ENCODE measurements around the gene NHERF2. TPM values are rescaled to one million over a fixed set of nuclear protein-coding genes. Genes with fewer than 3 reads are reported as not detected.

NHERF2 gene
- total RNA-seq, 4 donors from 2014 or later: 13.8 to 36.5 (median 21.8) TPM

DNA sequence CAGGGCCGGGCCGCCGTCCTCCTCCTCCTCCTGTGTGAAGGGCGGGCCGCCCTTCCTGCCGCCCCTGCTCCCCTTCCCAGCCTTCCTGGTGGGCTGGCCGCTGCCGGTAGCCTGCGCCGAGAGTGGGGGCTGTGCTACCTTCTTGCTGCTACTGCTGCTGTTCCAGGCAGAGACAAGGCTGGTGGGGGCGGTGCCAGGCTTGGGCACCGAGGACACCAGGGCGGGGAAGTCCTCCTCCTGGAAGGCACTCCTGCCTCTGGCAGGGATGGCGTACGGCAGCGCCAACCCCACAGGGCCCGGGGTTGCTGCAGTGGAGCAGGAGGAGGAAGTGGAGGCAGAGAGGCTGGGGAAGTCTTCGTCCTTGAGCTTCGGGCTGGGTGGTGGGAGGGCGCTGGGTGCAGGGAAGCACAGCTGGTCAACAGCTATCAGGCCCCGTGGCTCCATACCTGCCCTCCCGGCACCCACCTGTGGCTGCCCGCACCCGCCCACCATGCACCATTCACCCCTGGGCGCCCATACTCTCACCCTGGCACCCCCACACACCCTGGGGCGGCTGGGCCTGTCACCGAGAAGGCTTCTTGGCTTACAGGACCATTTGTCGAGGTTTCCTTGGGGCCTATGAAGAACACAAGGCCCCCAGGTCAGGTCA, 26.7 kb upstream of the NHERF2 start:
- 79% methylated on average over 12 of the region's 28 CpGs for WGBS
- no peak for DNase-seq (ENCODE audit: low spot score in 2 of 2)
- H3K27me3 ChIP-seq: no peaks in the 10 kb centered on the region
- no peak overlapping the region for H3K4me3 ChIP-seq
- peaks cover 32% of the 10 kb centered on the region for H3K4me1 ChIP-seq
- no peak overlapping the region for H3K27ac ChIP-seq
- H3K36me3 ChIP-seq: peaks cover 67% of the 10 kb centered on the region
- TF ChIP-seq POLR2A (IDR thresholded peaks at IDR 0.05): no peak
- TF ChIP-seq POLR2AphosphoS5 (IDR thresholded peaks at IDR 0.05): no peak
- no peak for TF ChIP-seq EP300 (IDR thresholded peaks at IDR 0.05)
- TF ChIP-seq, protein P1, sequence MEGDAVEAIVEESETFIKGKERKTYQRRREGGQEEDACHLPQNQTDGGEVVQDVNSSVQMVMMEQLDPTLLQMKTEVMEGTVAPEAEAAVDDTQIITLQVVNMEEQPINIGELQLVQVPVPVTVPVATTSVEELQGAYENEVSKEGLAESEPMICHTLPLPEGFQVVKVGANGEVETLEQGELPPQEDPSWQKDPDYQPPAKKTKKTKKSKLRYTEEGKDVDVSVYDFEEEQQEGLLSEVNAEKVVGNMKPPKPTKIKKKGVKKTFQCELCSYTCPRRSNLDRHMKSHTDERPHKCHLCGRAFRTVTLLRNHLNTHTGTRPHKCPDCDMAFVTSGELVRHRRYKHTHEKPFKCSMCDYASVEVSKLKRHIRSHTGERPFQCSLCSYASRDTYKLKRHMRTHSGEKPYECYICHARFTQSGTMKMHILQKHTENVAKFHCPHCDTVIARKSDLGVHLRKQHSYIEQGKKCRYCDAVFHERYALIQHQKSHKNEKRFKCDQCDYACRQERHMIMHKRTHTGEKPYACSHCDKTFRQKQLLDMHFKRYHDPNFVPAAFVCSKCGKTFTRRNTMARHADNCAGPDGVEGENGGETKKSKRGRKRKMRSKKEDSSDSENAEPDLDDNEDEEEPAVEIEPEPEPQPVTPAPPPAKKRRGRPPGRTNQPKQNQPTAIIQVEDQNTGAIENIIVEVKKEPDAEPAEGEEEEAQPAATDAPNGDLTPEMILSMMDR (IDR thresholded peaks at IDR 0.05): no peak
- no peaks in the 10 kb centered on the region for H3K9me3 ChIP-seq

DNA sequence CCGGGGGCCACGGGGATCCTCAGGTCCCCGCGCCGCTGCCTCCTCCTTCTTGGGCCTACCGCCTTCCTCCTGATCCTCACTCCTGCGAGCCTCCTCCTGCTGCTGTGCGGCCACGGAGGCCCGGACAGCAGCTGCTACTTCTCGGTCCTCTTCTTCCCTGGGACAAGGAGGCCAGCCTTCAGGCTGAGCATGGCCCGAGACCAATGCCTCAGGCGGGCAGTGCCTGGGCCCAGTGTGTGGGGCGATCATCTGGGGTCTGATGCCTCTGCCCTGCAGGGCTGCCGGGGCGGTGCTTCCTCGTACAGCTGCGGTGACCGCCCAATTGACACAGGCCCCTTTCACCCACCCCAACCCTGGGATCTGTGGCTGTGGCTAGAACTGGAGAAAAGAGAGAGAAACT, 25.7 kb upstream of the NHERF2 start:
- no peak overlapping the region for H3K27ac ChIP-seq
- H3K4me3 ChIP-seq: no peak overlapping the region
- WGBS: 93% methylated on average over 6 of the region's 19 CpGs
- no peaks in the 10 kb centered on the region for H3K27me3 ChIP-seq
- H3K4me1 ChIP-seq: peaks cover 42% of the 10 kb centered on the region
- H3K36me3 ChIP-seq: peaks cover 67% of the 10 kb centered on the region
- H3K9me3 ChIP-seq: no peaks in the 10 kb centered on the region
- no peak for DNase-seq (ENCODE audit: low spot score in 2 of 2)
- no peak for TF ChIP-seq EP300 (IDR thresholded peaks at IDR 0.05)
- TF ChIP-seq, protein P1 (IDR thresholded peaks at IDR 0.05): no peak

DNA sequence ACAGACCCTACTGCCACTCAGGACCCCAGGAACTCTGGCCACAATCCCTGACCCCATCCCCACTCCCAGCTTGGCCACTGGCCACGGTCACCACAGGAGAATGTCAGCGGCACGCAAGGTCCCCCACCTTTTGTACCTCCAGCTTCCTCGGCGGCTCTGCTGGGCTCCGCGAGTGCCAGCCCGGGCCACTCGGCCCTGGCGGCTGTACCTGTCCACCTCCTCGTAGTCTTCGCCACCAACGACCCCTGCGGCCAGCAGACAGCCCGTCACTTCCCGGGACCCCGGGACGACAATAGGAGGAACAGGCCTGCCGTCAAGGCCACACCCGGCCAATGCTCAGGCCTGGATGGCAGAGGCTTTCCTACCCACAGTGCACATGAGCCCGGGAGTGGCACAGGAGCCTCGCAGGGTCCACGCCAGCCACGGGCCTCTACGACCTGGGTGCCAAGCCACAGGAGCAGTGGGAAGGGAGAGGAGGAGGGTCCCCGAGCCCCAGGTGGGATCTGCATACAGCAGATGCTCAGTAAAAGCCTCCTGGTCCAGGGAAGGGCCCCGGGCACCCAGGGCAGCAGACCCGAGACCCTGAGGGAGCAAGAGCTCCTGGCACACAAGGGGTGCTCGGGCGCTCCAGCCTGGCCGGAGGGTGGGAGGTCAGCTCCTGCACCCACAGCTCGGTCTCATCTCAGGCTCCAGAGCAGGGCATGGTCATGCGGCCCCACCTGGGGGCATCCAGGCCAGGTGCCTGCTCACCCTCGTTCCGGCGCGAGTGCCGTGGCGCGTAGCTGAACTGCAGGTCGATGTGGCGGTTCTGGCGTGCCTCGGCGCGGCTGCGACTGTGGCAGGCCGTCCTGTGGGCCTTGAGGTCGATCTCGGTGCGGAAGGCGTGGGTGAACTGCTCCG, 25.0 kb upstream of the NHERF2 start:
- no peaks in the 10 kb centered on the region for H3K27me3 ChIP-seq
- no peak for DNase-seq (ENCODE audit: low spot score in 2 of 2)
- H3K36me3 ChIP-seq: peaks cover 67% of the 10 kb centered on the region
- WGBS: 93% methylated on average over 33 of the region's 53 CpGs
- H3K4me3 ChIP-seq: no peak overlapping the region
- H3K4me1 ChIP-seq: peaks cover 49% of the 10 kb centered on the region
- TF ChIP-seq, protein P1 (IDR thresholded peaks at IDR 0.05): no peak
- TF ChIP-seq POLR2A (IDR thresholded peaks at IDR 0.05): no peak
- H3K27ac ChIP-seq: no peak overlapping the region
- H3K9me3 ChIP-seq: no peaks in the 10 kb centered on the region

DNA sequence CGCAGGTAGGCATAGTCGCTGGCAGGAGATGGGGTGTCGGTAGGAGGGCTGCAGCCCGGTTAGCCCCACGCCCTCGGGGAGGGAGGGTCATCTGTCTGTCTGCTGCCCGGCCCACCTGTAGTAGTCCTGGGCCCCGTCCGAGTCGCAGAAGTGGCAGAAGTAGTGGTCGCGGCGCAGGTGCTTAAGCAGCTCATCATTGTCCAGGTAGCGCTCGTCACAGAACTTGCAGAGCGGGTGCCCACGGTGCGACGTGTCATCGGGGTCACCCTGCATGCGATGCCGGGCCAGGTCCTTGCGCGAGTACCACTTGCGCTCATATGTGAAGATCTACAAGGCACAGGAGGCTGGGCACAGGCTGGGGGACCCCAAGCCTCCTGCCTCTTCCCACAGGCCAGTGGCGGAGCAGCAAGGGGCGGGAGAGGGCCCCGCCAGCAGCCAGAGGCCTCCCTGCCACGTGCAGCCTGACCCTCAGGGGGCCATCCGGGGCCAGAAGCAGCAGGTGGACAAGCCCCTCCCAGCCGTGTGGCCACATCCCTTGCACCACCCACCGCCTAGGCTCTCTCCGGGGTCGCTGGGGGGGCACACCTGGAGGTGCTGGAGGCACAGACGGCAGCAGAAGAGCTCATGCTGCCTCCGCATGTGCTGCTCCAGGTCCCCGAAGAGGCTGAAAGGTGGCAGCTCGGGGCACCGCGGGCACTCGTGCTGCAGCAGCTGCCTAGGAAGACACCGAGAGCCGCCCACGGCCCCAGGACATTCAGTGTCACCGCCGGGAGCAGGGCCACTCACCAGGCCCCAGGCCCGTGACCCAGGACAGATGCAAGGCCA, 24.1 kb upstream of the NHERF2 start:
- Histone ChIP-seq H3K4me3 (no peak overlapping the region), H3K27me3 (no peaks in the 10 kb centered on the region), H3K36me3 (peaks cover 59% of the 10 kb centered on the region), H3K9me3 (no peaks in the 10 kb centered on the region), H3K4me1 (peaks cover 51% of the 10 kb centered on the region), H3K27ac (no peak overlapping the region)
- DNase-seq (ENCODE audit: low spot score in 2 of 2): no peak
- TF ChIP-seq EP300 (IDR thresholded peaks at IDR 0.05) (no peak), POLR2A (IDR thresholded peaks at IDR 0.05) (no peak), POLR2AphosphoS5 (IDR thresholded peaks at IDR 0.05) (no peak)
- TF ChIP-seq, protein P1 (IDR thresholded peaks at IDR 0.05): no peak
- WGBS: 91% methylated on average over 16 of the region's 47 CpGs
